SK-N-SH treated with all-trans-retinoic acid at 6 μM for 48 hours (cell line): ENCODE measurements around the gene TMEM30B.

Experiments
- ARNTL ChIP-seq: fragments of 450-650 bp; formaldehyde crosslinking; IDR thresholded peaks from 2 replicates; pipeline ENCODE4 v1.5.0; 2020; ENCODE audit warnings: low read depth, mild to moderate bottlenecking, moderate library complexity, borderline replicate concordance
- RARB ChIP-seq: fragments of 250-450 bp; sonication (Bioruptor Pico); IDR thresholded peaks from 2 replicates; pipeline ENCODE4 v1.8.0; 2021; ENCODE audit warnings: mild to moderate bottlenecking, moderate library complexity
- SNAI2 ChIP-seq: fragments of 250-450 bp; sonication (Bioruptor Pico); IDR thresholded peaks from 2 replicates; pipeline ENCODE4 v1.5.0; 2020; ENCODE audit warnings: mild to moderate bottlenecking, moderate library complexity
- ZFP3 ChIP-seq: fragments of 250-450 bp; sonication (Bioruptor Pico); IDR thresholded peaks from 2 replicates; pipeline ENCODE4 v1.5.0; 2020; ENCODE audit warnings: mild to moderate bottlenecking, moderate library complexity
- ZFP30 ChIP-seq: fragments of 450-650 bp; formaldehyde crosslinking; IDR thresholded peaks from 2 replicates; pipeline ENCODE4 v1.5.0; 2022; ENCODE audit warnings: mild to moderate bottlenecking, moderate library complexity
- ZNF565 ChIP-seq: fragments of 450-650 bp; formaldehyde crosslinking; conservative IDR thresholded peaks from 2 replicates; pipeline ENCODE4 v1.5.0; 2020; ENCODE audit warnings: low read depth, mild to moderate bottlenecking, moderate library complexity
- ZNF8 ChIP-seq: fragments of 450-650 bp; formaldehyde crosslinking; IDR thresholded peaks from 2 replicates; pipeline ENCODE4 v1.5.0; 2020; ENCODE audit warnings: mild to moderate bottlenecking, moderate library complexity
- TF ChIP-seq, protein P1 (sequence below): fragments of 250-450 bp; sonication (Bioruptor Pico); IDR thresholded peaks from 2 replicates; pipeline ENCODE4 v1.5.0; 2020; ENCODE audit warnings: mild to moderate bottlenecking, moderate library complexity
- TF ChIP-seq, protein P2 (sequence below): fragments of 250-450 bp; sonication (Bioruptor Pico); IDR thresholded peaks from 2 replicates; pipeline ENCODE4 v1.5.1; 2020; ENCODE audit warnings: low read depth, mild to moderate bottlenecking, moderate library complexity

DNA sequence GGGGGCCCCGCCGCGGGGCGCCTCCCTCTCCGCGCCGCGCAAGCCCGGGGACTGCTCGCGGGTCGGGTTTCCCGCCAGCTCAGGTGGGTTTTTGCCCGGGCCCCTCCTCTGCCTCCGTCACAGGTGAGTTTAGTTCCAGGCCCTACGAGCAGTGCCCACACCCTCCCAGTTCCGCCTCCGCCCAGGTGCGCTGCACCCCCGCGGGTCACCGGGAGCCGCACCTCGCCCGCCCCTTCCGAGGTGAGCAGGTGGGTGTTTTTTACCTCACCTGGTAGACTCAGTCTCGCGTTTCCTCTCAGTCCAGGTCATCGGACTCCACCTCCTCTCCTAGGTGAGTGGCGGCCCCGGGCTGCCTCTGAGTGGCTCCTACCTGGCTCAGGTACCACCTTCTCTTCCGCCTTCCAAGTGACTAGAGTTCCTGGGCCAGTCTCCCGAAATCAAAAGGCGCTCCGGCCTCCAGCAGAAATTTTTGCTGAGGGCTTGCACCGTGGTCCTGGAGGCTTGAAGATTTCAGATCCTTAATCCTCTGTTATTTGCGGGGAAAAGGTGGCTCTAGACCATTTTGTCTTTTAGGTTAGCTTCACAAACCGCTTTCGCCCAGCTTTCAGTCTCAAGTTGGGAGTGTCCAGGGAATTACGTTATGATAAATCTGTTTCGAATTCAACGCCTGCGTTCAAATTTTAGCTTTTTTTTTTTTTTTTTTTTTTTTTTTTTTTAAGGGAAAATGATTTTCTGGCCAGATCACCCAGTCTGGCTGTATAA, at the start of gene TMEM30B:
- TF ChIP-seq SNAI2 (CRISPR knock-in tag) (no peak), ZFP30 (CRISPR knock-in tag) (no peak), ZFP3 (no peak), ARNTL (CRISPR knock-in tag) (no peak), ZNF8 (CRISPR knock-in tag) (no peak), ZNF565 (CRISPR knock-in tag) (no peak), RARB (CRISPR knock-in tag) (no peak)
- TF ChIP-seq, protein P1, sequence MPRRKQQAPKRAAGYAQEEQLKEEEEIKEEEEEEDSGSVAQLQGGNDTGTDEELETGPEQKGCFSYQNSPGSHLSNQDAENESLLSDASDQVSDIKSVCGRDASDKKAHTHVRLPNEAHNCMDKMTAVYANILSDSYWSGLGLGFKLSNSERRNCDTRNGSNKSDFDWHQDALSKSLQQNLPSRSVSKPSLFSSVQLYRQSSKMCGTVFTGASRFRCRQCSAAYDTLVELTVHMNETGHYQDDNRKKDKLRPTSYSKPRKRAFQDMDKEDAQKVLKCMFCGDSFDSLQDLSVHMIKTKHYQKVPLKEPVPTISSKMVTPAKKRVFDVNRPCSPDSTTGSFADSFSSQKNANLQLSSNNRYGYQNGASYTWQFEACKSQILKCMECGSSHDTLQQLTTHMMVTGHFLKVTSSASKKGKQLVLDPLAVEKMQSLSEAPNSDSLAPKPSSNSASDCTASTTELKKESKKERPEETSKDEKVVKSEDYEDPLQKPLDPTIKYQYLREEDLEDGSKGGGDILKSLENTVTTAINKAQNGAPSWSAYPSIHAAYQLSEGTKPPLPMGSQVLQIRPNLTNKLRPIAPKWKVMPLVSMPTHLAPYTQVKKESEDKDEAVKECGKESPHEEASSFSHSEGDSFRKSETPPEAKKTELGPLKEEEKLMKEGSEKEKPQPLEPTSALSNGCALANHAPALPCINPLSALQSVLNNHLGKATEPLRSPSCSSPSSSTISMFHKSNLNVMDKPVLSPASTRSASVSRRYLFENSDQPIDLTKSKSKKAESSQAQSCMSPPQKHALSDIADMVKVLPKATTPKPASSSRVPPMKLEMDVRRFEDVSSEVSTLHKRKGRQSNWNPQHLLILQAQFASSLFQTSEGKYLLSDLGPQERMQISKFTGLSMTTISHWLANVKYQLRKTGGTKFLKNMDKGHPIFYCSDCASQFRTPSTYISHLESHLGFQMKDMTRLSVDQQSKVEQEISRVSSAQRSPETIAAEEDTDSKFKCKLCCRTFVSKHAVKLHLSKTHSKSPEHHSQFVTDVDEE (CRISPR knock-in tag): no peak
- TF ChIP-seq, protein P2, sequence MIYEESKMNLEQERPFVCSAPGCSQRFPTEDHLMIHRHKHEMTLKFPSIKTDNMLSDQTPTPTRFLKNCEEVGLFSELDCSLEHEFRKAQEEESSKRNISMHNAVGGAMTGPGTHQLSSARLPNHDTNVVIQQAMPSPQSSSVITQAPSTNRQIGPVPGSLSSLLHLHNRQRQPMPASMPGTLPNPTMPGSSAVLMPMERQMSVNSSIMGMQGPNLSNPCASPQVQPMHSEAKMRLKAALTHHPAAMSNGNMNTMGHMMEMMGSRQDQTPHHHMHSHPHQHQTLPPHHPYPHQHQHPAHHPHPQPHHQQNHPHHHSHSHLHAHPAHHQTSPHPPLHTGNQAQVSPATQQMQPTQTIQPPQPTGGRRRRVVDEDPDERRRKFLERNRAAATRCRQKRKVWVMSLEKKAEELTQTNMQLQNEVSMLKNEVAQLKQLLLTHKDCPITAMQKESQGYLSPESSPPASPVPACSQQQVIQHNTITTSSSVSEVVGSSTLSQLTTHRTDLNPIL (CRISPR knock-in tag): no peak
